ENCODE data around the gene CARNS1. TPM values are rescaled to one million over a fixed set of nuclear protein-coding genes. Genes with fewer than 3 reads are reported as not detected.

CARNS1 gene
- total and polyA plus RNA-seq, 2 experiments from 2014 or later = 2.4 to 7.7 TPM

- peak overlapping the region; percentile 69 for H3K4me2 ChIP-seq
- peaks cover 66% of the 10 kb centered on the region for H3K4me1 ChIP-seq (ENCODE audit: insufficient read depth)
- no peak overlapping the region for H3K4me3 ChIP-seq
- no peaks in the 10 kb centered on the region for H3K36me3 ChIP-seq (replicated peaks; ENCODE audit: insufficient read depth, low read depth)
- WGBS (ENCODE audit: low lambda C conversion rate, missing lambda C conversion rate) = 65% methylated on average over 20 of the region's 25 CpGs
- no peak overlapping the region for H2AFZ ChIP-seq
- H3K9me3 ChIP-seq (ENCODE audit: low read depth) = no peaks in the 10 kb centered on the region
- H3K79me2 ChIP-seq = peaks cover 37% of the 10 kb centered on the region
- no peaks in the 10 kb centered on the region for H3K27me3 ChIP-seq
- no peak for TF ChIP-seq EZH2 (IDR thresholded peaks at IDR 0.05; ENCODE audit: borderline replicate concordance)
- TF ChIP-seq CTCF (IDR thresholded peaks at IDR 0.05; ENCODE audit: poor library complexity) = no peak
- TF ChIP-seq EZH2phosphoT487 (IDR thresholded peaks at IDR 0.05; ENCODE audit: low read depth, severe bottlenecking, unreplicated experiment) = no peak
- H3K27ac ChIP-seq = peak overlapping the region; percentile 99
- DNase-seq (ENCODE audit: low spot score) = peak; percentile 62
- H3K9me2 ChIP-seq (replicated peaks; ENCODE audit: insufficient read depth) = no peaks in the 10 kb centered on the region
- H4K20me1 ChIP-seq (ENCODE audit: insufficient read depth, poor library complexity, severe bottlenecking) = no peaks in the 10 kb centered on the region
Observed at GRCh38 chr11:67366961-67367760, 48.3 kb upstream of the CARNS1 start.

GRCh38 chr11:67367761-67368227 is 47.7 kb upstream of the CARNS1 start:
- no peaks in the 10 kb centered on the region for H4K20me1 ChIP-seq (ENCODE audit: insufficient read depth, poor library complexity, severe bottlenecking)

GRCh38 chr11:67368621-67369020 is 46.9 kb upstream of the CARNS1 start:
- Histone ChIP-seq H3K27me3 (no peaks in the 10 kb centered on the region), H2AFZ (no peak overlapping the region), H4K20me1 (ENCODE audit: insufficient read depth, poor library complexity, severe bottlenecking) (no peaks in the 10 kb centered on the region), H3K4me2 (peak overlapping the region; percentile 69), H3K79me2 (peaks cover 42% of the 10 kb centered on the region), H3K27ac (peak overlapping the region; percentile 99), H3K4me3 (no peak overlapping the region), H3K9me2 (replicated peaks; ENCODE audit: insufficient read depth) (no peaks in the 10 kb centered on the region), H3K4me1 (ENCODE audit: insufficient read depth) (peaks cover 69% of the 10 kb centered on the region), H3K36me3 (replicated peaks; ENCODE audit: insufficient read depth, low read depth) (no peaks in the 10 kb centered on the region), H3K9me3 (ENCODE audit: low read depth) (no peaks in the 10 kb centered on the region)
- TF ChIP-seq EZH2 (IDR thresholded peaks at IDR 0.05; ENCODE audit: borderline replicate concordance) = no peak
- no peak for TF ChIP-seq CTCF (IDR thresholded peaks at IDR 0.05; ENCODE audit: poor library complexity)
- no peak for TF ChIP-seq EZH2phosphoT487 (IDR thresholded peaks at IDR 0.05; ENCODE audit: low read depth, severe bottlenecking, unreplicated experiment)
- 94% methylated on average over 3 of the region's 3 CpGs for WGBS (ENCODE audit: low lambda C conversion rate, missing lambda C conversion rate)
- DNase-seq (ENCODE audit: low spot score) = no peak

More at GRCh38 chr11:67367761-67368227, 47.7 kb upstream of the CARNS1 start:
- peaks cover 67% of the 10 kb centered on the region for H3K4me1 ChIP-seq (ENCODE audit: insufficient read depth)
- no peaks in the 10 kb centered on the region for H3K27me3 ChIP-seq
- H3K4me3 ChIP-seq = no peak overlapping the region
- TF ChIP-seq CTCF (IDR thresholded peaks at IDR 0.05; ENCODE audit: poor library complexity) (no peak), EZH2phosphoT487 (IDR thresholded peaks at IDR 0.05; ENCODE audit: low read depth, severe bottlenecking, unreplicated experiment) (no peak), EZH2 (IDR thresholded peaks at IDR 0.05; ENCODE audit: borderline replicate concordance) (no peak)
- peaks cover 37% of the 10 kb centered on the region for H3K79me2 ChIP-seq
- DNase-seq (ENCODE audit: low spot score) = no peak
- H3K9me2 ChIP-seq (replicated peaks; ENCODE audit: insufficient read depth) = no peaks in the 10 kb centered on the region
- 75% methylated on average over 6 of the region's 7 CpGs for WGBS (ENCODE audit: low lambda C conversion rate, missing lambda C conversion rate)
- peak overlapping the region; percentile 99 for H3K27ac ChIP-seq
- no peak overlapping the region for H2AFZ ChIP-seq
- peak overlapping the region; percentile 69 for H3K4me2 ChIP-seq
- H3K9me3 ChIP-seq (ENCODE audit: low read depth) = no peaks in the 10 kb centered on the region
- no peaks in the 10 kb centered on the region for H3K36me3 ChIP-seq (replicated peaks; ENCODE audit: insufficient read depth, low read depth)

All from hepatocyte (in vitro differentiated cells).